Type B pancreatic cell (in vitro differentiated cells): ENCODE results near the gene TCIRG1. TPM values are rescaled to one million over a fixed set of nuclear protein-coding genes. Genes with fewer than 3 reads are reported as not detected.

Source experiments
- DNase-seq: peaks from one replicate; pipeline ENCODE4 v3.0.0; 2021; ENCODE audit warnings: mixed read lengths; ENCODE audit not compliant: unreplicated experiment; ENCODE audit errors: extremely low spot score
- H3K27ac Mint-ChIP-seq: 2 replicates; pipeline ENCODE4 v1.8.0; 2021; ENCODE audit warnings: mild to moderate bottlenecking, mixed read lengths
- H3K27me3 Mint-ChIP-seq: 2 replicates; pipeline ENCODE4 v1.8.0; 2021; ENCODE audit warnings: mixed read lengths
- H3K36me3 Mint-ChIP-seq: 2 replicates; pipeline ENCODE4 v1.8.0; 2021; ENCODE audit warnings: mixed read lengths
- H3K4me1 Mint-ChIP-seq: one replicate; pipeline ENCODE4 v1.8.0; 2021; ENCODE audit warnings: mixed read lengths; ENCODE audit not compliant: unreplicated experiment
- H3K4me3 Mint-ChIP-seq: 2 replicates; pipeline ENCODE4 v1.8.0; 2021; ENCODE audit warnings: mild to moderate bottlenecking, mixed read lengths
- H3K9me3 Mint-ChIP-seq: 2 replicates; pipeline ENCODE4 v1.8.0; 2021; ENCODE audit warnings: mixed read lengths
- total RNA-seq: library from RNA; stranded (reverse); gene quantifications from 2 replicates; pipeline ENCODE4 v1.2.1, GENCODE V29; 2021; ENCODE audit warnings: low replicate concordance
- TF ChIP-seq, protein P1 (sequence below): fragments of 200-600 bp; sonication (generic); conservative IDR thresholded peaks from 2 replicates; pipeline ENCODE4 v1.5.0; 2021; ENCODE audit warnings: antibody characterized with exemption, mild to moderate bottlenecking

The TCIRG1 gene
- total RNA-seq, 1 donor from 2014 or later, result 37.0 TPM

GRCh38 chr11:68044898-68045351, 6.1 kb downstream of the TCIRG1 start:
- no peaks in the 10 kb centered on the region for H3K36me3 Mint-ChIP-seq
- DNase-seq, result no peak
- TF ChIP-seq, protein P1, sequence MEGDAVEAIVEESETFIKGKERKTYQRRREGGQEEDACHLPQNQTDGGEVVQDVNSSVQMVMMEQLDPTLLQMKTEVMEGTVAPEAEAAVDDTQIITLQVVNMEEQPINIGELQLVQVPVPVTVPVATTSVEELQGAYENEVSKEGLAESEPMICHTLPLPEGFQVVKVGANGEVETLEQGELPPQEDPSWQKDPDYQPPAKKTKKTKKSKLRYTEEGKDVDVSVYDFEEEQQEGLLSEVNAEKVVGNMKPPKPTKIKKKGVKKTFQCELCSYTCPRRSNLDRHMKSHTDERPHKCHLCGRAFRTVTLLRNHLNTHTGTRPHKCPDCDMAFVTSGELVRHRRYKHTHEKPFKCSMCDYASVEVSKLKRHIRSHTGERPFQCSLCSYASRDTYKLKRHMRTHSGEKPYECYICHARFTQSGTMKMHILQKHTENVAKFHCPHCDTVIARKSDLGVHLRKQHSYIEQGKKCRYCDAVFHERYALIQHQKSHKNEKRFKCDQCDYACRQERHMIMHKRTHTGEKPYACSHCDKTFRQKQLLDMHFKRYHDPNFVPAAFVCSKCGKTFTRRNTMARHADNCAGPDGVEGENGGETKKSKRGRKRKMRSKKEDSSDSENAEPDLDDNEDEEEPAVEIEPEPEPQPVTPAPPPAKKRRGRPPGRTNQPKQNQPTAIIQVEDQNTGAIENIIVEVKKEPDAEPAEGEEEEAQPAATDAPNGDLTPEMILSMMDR, result no peak
- peaks cover 5% of the 10 kb centered on the region for H3K4me1 Mint-ChIP-seq
- no peaks in the 10 kb centered on the region for H3K27me3 Mint-ChIP-seq
- no peak overlapping the region for H3K27ac Mint-ChIP-seq
- H3K9me3 Mint-ChIP-seq, result no peaks in the 10 kb centered on the region
- no peak overlapping the region for H3K4me3 Mint-ChIP-seq

GRCh38 chr11:68047437-68048290, 8.8 kb downstream of the TCIRG1 start:
- TF ChIP-seq, protein P1, result no peak
- no peaks in the 10 kb centered on the region for H3K9me3 Mint-ChIP-seq
- H3K36me3 Mint-ChIP-seq, result no peaks in the 10 kb centered on the region
- no peak overlapping the region for H3K27ac Mint-ChIP-seq
- H3K4me3 Mint-ChIP-seq, result no peak overlapping the region
- H3K4me1 Mint-ChIP-seq, result peaks cover 9% of the 10 kb centered on the region
- no peaks in the 10 kb centered on the region for H3K27me3 Mint-ChIP-seq
- no peak for DNase-seq

DNA sequence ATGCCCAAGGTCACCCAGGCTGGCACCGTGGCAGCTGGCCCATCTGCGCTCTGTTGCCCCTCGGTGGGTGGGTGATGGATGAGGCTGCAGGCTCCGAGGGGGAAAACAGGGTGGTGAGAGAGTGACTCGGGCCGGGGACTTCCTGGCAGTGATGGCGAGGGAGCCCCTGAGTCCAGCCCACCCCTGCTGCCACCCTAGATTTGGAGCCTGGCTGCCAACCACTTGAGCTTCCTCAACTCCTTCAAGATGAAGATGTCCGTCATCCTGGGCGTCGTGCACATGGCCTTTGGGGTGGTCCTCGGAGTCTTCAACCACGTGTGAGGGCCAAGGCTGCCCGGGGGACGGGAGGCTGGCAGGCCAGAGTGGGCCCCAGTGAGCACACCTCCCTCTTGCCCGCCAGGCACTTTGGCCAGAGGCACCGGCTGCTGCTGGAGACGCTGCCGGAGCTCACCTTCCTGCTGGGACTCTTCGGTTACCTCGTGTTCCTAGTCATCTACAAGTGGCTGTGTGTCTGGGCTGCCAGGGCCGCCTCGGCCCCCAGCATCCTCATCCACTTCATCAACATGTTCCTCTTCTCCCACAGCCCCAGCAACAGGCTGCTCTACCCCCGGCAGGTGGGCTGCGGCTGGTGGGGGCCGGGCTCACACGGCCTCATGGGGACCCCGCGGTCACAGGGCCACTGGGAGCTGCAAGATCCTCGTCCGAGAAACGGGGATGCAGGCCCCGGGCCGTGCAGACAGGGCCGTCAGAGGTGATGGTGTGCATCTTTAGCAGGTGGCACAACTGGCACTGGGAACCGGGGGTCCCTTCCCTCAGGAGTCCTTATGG, 10.1 kb downstream of the TCIRG1 start:
- DNase-seq, result no peak
- TF ChIP-seq, protein P1, result no peak

DNA sequence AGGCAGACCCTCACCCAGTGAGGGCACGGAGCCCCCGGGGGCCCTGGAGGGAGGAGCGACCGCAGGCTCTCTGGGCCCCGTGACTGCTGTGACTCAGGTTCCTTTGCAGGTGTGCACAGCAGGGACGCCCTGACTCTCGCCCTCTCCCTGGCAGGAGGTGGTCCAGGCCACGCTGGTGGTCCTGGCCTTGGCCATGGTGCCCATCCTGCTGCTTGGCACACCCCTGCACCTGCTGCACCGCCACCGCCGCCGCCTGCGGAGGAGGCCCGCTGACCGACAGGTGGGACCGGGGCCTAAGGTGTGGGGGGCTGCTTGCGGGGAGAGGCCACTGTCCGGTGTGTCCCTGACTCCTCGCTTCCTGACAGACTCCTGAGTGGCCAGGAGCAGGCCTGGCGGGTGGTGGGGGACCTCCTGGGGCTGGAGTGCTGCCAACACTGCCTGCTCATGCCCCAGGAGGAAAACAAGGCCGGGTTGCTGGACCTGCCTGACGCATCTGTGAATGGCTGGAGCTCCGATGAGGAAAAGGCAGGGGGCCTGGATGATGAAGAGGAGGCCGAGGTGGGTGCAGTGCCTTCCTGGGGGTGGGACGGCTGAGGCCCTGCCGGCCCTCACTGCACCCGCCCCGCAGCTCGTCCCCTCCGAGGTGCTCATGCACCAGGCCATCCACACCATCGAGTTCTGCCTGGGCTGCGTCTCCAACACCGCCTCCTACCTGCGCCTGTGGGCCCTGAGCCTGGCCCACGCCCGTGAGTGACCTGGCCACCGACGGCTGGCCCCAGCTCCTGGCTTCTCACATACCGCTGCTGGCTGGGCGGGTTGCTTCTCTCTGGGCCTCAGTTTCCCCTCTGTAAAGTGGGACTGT, 10.9 kb downstream of the TCIRG1 start:
- peaks cover 16% of the 10 kb centered on the region for H3K4me1 Mint-ChIP-seq
- no peak overlapping the region for H3K4me3 Mint-ChIP-seq
- TF ChIP-seq, protein P1, result no peak
- H3K27ac Mint-ChIP-seq, result no peak overlapping the region
- no peaks in the 10 kb centered on the region for H3K36me3 Mint-ChIP-seq
- H3K27me3 Mint-ChIP-seq, result no peaks in the 10 kb centered on the region
- DNase-seq, result no peak
- no peaks in the 10 kb centered on the region for H3K9me3 Mint-ChIP-seq

More for the DNA sequence above, 10.1 kb downstream of the TCIRG1 start:
- Mint-ChIP-seq H3K9me3 (no peaks in the 10 kb centered on the region), H3K4me3 (no peak overlapping the region), H3K27me3 (no peaks in the 10 kb centered on the region), H3K4me1 (peaks cover 16% of the 10 kb centered on the region), H3K27ac (no peak overlapping the region), H3K36me3 (no peaks in the 10 kb centered on the region)

DNA sequence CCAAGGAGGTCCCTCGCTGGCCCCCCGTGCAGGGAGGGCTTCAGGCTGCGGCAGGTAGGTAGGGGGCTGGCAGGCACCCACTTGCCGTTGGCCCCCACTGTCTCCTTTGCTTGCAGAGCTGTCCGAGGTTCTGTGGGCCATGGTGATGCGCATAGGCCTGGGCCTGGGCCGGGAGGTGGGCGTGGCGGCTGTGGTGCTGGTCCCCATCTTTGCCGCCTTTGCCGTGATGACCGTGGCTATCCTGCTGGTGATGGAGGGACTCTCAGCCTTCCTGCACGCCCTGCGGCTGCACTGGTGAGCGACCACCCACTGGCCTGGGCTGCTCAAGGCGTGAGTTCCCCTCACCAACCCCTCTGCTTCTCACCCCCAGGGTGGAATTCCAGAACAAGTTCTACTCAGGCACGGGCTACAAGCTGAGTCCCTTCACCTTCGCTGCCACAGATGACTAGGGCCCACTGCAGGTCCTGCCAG, 11.6 kb downstream of the TCIRG1 start:
- DNase-seq, result no peak
- peaks cover 16% of the 10 kb centered on the region for H3K4me1 Mint-ChIP-seq
- H3K4me3 Mint-ChIP-seq, result no peak overlapping the region
- no peaks in the 10 kb centered on the region for H3K27me3 Mint-ChIP-seq
- no peaks in the 10 kb centered on the region for H3K36me3 Mint-ChIP-seq
- H3K9me3 Mint-ChIP-seq, result no peaks in the 10 kb centered on the region
- TF ChIP-seq, protein P1, result no peak
- H3K27ac Mint-ChIP-seq, result no peak overlapping the region
